H1 (cell line): ENCODE results near the gene GLG1. TPM values are rescaled to one million over a fixed set of nuclear protein-coding genes. Genes with fewer than 3 reads are reported as not detected.

Experiments used
- CTCF ChIA-PET: fragments of 300-600 bp; sonication (Branson Sonifier 250); formaldehyde crosslinking; loops from one replicate; lab custom pipeline; 2021; ENCODE audit not compliant: partially characterized antibody; lab: Charles Lee
- POLR2A ChIA-PET: fragments of 300-600 bp; sonication (Branson Sonifier 250); formaldehyde crosslinking; loops from one replicate; lab custom pipeline; 2021; ENCODE audit warnings: inconsistent platforms; ENCODE audit not compliant: partially characterized antibody; lab: Charles Lee
- DNase-seq, 2 experiments: peaks; one replicate each; pipeline versions ENCODE4 v3.0.0 to v3.0.0-alpha.2; 2010 to 2022; ENCODE audit warnings: low spot score in 2 of 2, low read depth in 1 of 2, mixed read lengths in 1 of 2
- FAIRE-seq: peaks from 2 replicates; lab custom pipeline; 2011; peaks lifted over from hg19 to GRCh38; lab: Jason Lieb, UNC
- H2AFZ ChIP-seq: 2 replicates; pipeline ENCODE4 v1.8.1; 2012; ENCODE audit warnings: low read length, inconsistent platforms
- H2AK5ac ChIP-seq: 2 replicates; pipeline ENCODE4 v1.6.1; 2013; ENCODE audit warnings: low read depth, low read length
- H2BK120ac ChIP-seq: replicated peaks from 2 replicates; pipeline ENCODE3; 2013; ENCODE audit warnings: low read depth, low read length, inconsistent platforms
- H2BK12ac ChIP-seq: 2 replicates; pipeline ENCODE4 v1.6.1; 2013; ENCODE audit warnings: low read depth, low read length
- H2BK15ac ChIP-seq: 2 replicates; pipeline ENCODE4 v1.6.1; 2013; ENCODE audit warnings: low read length
- H2BK20ac ChIP-seq: 2 replicates; pipeline ENCODE4 v1.6.1; 2013; ENCODE audit warnings: low read length
- H2BK5ac ChIP-seq: 2 replicates; pipeline ENCODE4 v1.6.1; 2013; ENCODE audit warnings: low read depth, low read length
- H3K14ac ChIP-seq: 2 replicates; pipeline ENCODE4 v1.6.1; 2013; ENCODE audit warnings: inconsistent platforms; ENCODE audit not compliant: insufficient read length
- H3K18ac ChIP-seq: 2 replicates; pipeline ENCODE4 v1.6.1; 2013; ENCODE audit warnings: low read length; ENCODE audit errors: extremely low read depth
- H3K23ac ChIP-seq: 2 replicates; pipeline ENCODE4 v1.6.1; 2013; ENCODE audit warnings: inconsistent platforms; ENCODE audit not compliant: insufficient read length
- H3K23me2 ChIP-seq: 2 replicates; pipeline ENCODE4 v1.6.1; 2013; ENCODE audit warnings: low read depth, low read length
- H3K27ac ChIP-seq: 2 replicates; pipeline ENCODE4 v1.6.1; 2011; ENCODE audit warnings: low read depth, low read length, inconsistent platforms
- H3K27me3 ChIP-seq, 4 experiments: replicated peaks in 1 of 4; 1 replicate in 1 of 4; 2 replicates in 3 of 4; pipeline versions ENCODE4 v1.6.1 to v1.8.1; 2011 to 2013; ENCODE audit warnings: low read length in 3 of 4, mild to moderate bottlenecking in 3 of 4, inconsistent platforms in 2 of 4, mixed read lengths in 2 of 4, moderate library complexity in 1 of 4; ENCODE audit not compliant: control insufficient read depth in 3 of 4, insufficient read depth in 3 of 4; ENCODE audit errors: extremely low read depth in 1 of 4
- H3K36me3 ChIP-seq, 4 experiments: 2 replicates each; pipeline versions ENCODE4 v1.6.1 to v1.8.1; 2011 to 2013; ENCODE audit warnings: mild to moderate bottlenecking in 4 of 4, low read length in 3 of 4, moderate library complexity in 2 of 4, control low read depth in 1 of 4, inconsistent platforms in 1 of 4; ENCODE audit not compliant: insufficient read depth in 4 of 4, control insufficient read depth in 2 of 4
- H3K4ac ChIP-seq: replicated peaks from 2 replicates; pipeline ENCODE3; 2013; ENCODE audit warnings: low read length, low read depth, mixed read lengths, inconsistent platforms; ENCODE audit not compliant: insufficient read length
- H3K4me1 ChIP-seq, 4 experiments: replicated peaks in 1 of 4; 1 replicate in 1 of 4; 2 replicates in 3 of 4; pipeline versions ENCODE4 v1.6.1 to v1.8.1; 2011 to 2013; ENCODE audit warnings: low read length in 3 of 4, inconsistent platforms in 2 of 4, mixed read lengths in 1 of 4; ENCODE audit not compliant: insufficient read depth in 4 of 4, control insufficient read depth in 3 of 4
- H3K4me2 ChIP-seq, 2 experiments: 2 replicates each; pipeline versions ENCODE4 v1.6.1 to v1.8.1; 2011 to 2013; ENCODE audit warnings: low read depth in 2 of 2, low read length in 2 of 2, control low read depth in 1 of 2, inconsistent platforms in 1 of 2, mild to moderate bottlenecking in 1 of 2; ENCODE audit not compliant: insufficient read depth in 1 of 2
- H3K4me3 ChIP-seq, 4 experiments: fragments of 200-600, 300-600 bp in 1 of 4; sonication (generic), shearing (Covaris generic), sonication (Bioruptor Twin) in 1 of 4; 2 replicates each; pipeline versions ENCODE4 v1.5.1 to v1.8.1; 2011 to 2016; ENCODE audit warnings: low read length in 4 of 4, low read depth in 3 of 4, control low read depth in 2 of 4, inconsistent platforms in 2 of 4, mild to moderate bottlenecking in 2 of 4, mixed read lengths in 1 of 4, moderate library complexity in 1 of 4; ENCODE audit not compliant: insufficient read depth in 2 of 4; ENCODE audit errors: extremely low read depth in 1 of 4
- H3K56ac ChIP-seq: replicated peaks from 2 replicates; pipeline ENCODE3; 2013; ENCODE audit warnings: low read depth, mild to moderate bottlenecking, mixed read lengths, low read length, inconsistent platforms; ENCODE audit not compliant: insufficient read length
- H3K79me1 ChIP-seq: 2 replicates; pipeline ENCODE4 v1.6.1; 2013; ENCODE audit warnings: low read depth, low read length, control low read depth
- H3K79me2 ChIP-seq, 2 experiments: 2 replicates each; pipeline versions ENCODE4 v1.6.1 to v1.8.1; 2012 to 2013; ENCODE audit warnings: low read length in 2 of 2, mild to moderate bottlenecking in 2 of 2, inconsistent platforms in 1 of 2; ENCODE audit not compliant: insufficient read depth in 2 of 2, control insufficient read depth in 1 of 2
- H3K9ac ChIP-seq, 4 experiments: replicated peaks in 1 of 4; 1 replicate in 1 of 4; 2 replicates in 3 of 4; pipeline versions ENCODE4 v1.6.1 to v1.8.1; 2011 to 2013; ENCODE audit warnings: low read depth in 3 of 4, low read length in 3 of 4, control low read depth in 2 of 4, mild to moderate bottlenecking in 2 of 4, moderate library complexity in 2 of 4, inconsistent platforms in 1 of 4; ENCODE audit errors: extremely low read depth in 1 of 4
- H3K9me3 ChIP-seq, 2 experiments: 2 replicates each; pipeline versions ENCODE4 v1.6.1 to v1.8.1; 2012 to 2013; ENCODE audit warnings: mild to moderate bottlenecking in 2 of 2, moderate library complexity in 2 of 2, control low read depth in 1 of 2, inconsistent platforms in 1 of 2, low read depth in 1 of 2, low read length in 1 of 2, mixed read lengths in 1 of 2; ENCODE audit not compliant: insufficient read depth in 2 of 2
- H4K20me1 ChIP-seq, 2 experiments: replicated peaks in 1 of 2; 2 replicates each; pipeline versions ENCODE3 to v1.8.1; 2011 to 2013; ENCODE audit warnings: inconsistent platforms in 2 of 2, low read length in 2 of 2, mild to moderate bottlenecking in 1 of 2; ENCODE audit not compliant: insufficient read depth in 2 of 2, control insufficient read depth in 1 of 2
- H4K5ac ChIP-seq: 2 replicates; pipeline ENCODE4 v1.6.1; 2013; ENCODE audit warnings: low read length, low read depth, mixed read lengths, inconsistent platforms; ENCODE audit not compliant: insufficient read length
- H4K8ac ChIP-seq: 2 replicates; pipeline ENCODE4 v1.8.0; 2013; ENCODE audit warnings: mild to moderate bottlenecking, moderate library complexity, low read length, inconsistent platforms; ENCODE audit not compliant: insufficient read depth; ENCODE audit errors: extremely low read depth
- H4K91ac ChIP-seq: replicated peaks from 2 replicates; pipeline ENCODE3; 2013; ENCODE audit warnings: low read length, mixed read lengths, inconsistent platforms; ENCODE audit not compliant: insufficient read length
- BRCA1 ChIP-seq: IDR thresholded peaks from 2 replicates; pipeline ENCODE4 v1.6.1; 2012; ENCODE audit warnings: low read depth, low read length, improper control_type of control experiment
- CTCF ChIP-seq, 3 experiments: IDR thresholded peaks; 1 replicate in 2 of 3; 2 replicates in 1 of 3; pipeline versions ENCODE4 v1.5.1 to v1.6.1; 2011; ENCODE audit warnings: low read length in 3 of 3, mild to moderate bottlenecking in 3 of 3, inconsistent platforms in 2 of 3, low read depth in 1 of 3, moderate library complexity in 1 of 3; ENCODE audit not compliant: insufficient read depth in 1 of 3; ENCODE audit errors: control extremely low read depth in 1 of 3
- GABPA ChIP-seq: IDR thresholded peaks from 2 replicates; pipeline ENCODE4 v1.6.1; 2011; ENCODE audit warnings: mild to moderate bottlenecking, low read length, moderate library complexity, borderline replicate concordance; ENCODE audit not compliant: insufficient read depth
- HDAC6 ChIP-seq: IDR thresholded peaks from one replicate; pipeline ENCODE4 v1.7.1; 2012; ENCODE audit warnings: low read depth, mild to moderate bottlenecking, inconsistent platforms, low read length, moderate library complexity
- RBBP5 ChIP-seq: IDR thresholded peaks from 2 replicates; pipeline ENCODE4 v1.7.1; 2012; ENCODE audit warnings: low read depth, mild to moderate bottlenecking, inconsistent platforms, low read length, moderate library complexity, borderline replicate concordance
- SIX5 ChIP-seq: IDR thresholded peaks from 2 replicates; pipeline ENCODE4 v1.6.1; 2011; ENCODE audit warnings: mild to moderate bottlenecking, low read depth, low read length
- WGBS, 2 experiments: shearing (Covaris generic) in 1 of 2; methylation state at CpG; one replicate each; pipeline versions ENCODE4 v1.1.6 to v1.1.7; 2013 to 2015; ENCODE audit warnings: low lambda C conversion rate in 2 of 2, mixed read lengths in 2 of 2, inconsistent platforms in 1 of 2, low coverage in 1 of 2, missing lambda C conversion rate in 1 of 2; ENCODE audit not compliant: insufficient replicate concordance in 2 of 2, insufficient coverage in 1 of 2, insufficient read length in 1 of 2; ENCODE audit errors: extremely low coverage in 1 of 2, missing lambda C conversion rate in 1 of 2; 5-methylcytosine and 5-hydroxymethylcytosine counted together
- polyA plus RNA-seq, 7 experiments: library from polyadenylated mRNA; depleted of rRNA in 3 of 7; stranded (reverse) in 5 of 7; unstranded in 2 of 7; fragments of >200 nt in 5 of 7; fragments of 200-250 nt in 2 of 7; gene quantifications; 1 replicate in 5 of 7; 2 replicates in 1 of 7; 4 replicates in 1 of 7; pipeline versions ENCODE4 v1.2.1 to v1.2.3, GENCODE V29; 2011 to 2013; ENCODE audit warnings: missing spikeins in 2 of 7, mixed read lengths in 2 of 7
- total RNA-seq: library from RNA; stranded (reverse); fragmentation: NEBNext Ultra II Directional; extraction: Animal tissue kit (Norgen Biotek cat#: 25700); gene quantifications from 2 replicates; pipeline ENCODE4 v1.2.1, GENCODE V29; 2021

Gene GLG1
- total and polyA plus RNA-seq, 2 of the 8 experiments (the other 6 are each of a cell fraction or from before 2014, with no cell fraction given): 53.4 to 139 TPM

- no peaks in the 10 kb centered on the region for H3K27me3 ChIP-seq
- H2AK5ac ChIP-seq: no peak overlapping the region
- no peak overlapping the region for H3K4me2 ChIP-seq
- H4K5ac ChIP-seq: no peak overlapping the region
- H3K36me3 ChIP-seq: peaks cover 23 to 72% (median 61%) of the 10 kb centered on the region in 4 experiments
- FAIRE-seq (no peak), DNase-seq (no peak)
- H4K91ac ChIP-seq: no peak overlapping the region
- H3K4ac ChIP-seq: no peak overlapping the region
- H2BK5ac ChIP-seq: no peak overlapping the region
- no peak overlapping the region for H2BK20ac ChIP-seq
- H3K23ac ChIP-seq: no peak overlapping the region
- H3K56ac ChIP-seq: no peak overlapping the region
- no peak overlapping the region for H3K4me3 ChIP-seq
- no peak overlapping the region for H4K8ac ChIP-seq
- no peak overlapping the region for H2BK120ac ChIP-seq
- no peak overlapping the region for H2BK12ac ChIP-seq
- H2BK15ac ChIP-seq: no peak overlapping the region
- H3K9ac ChIP-seq: no peak overlapping the region
- H3K79me1 ChIP-seq: no peaks in the 10 kb centered on the region
- no peaks in the 10 kb centered on the region for H3K9me3 ChIP-seq
- no peak for TF ChIP-seq BRCA1
- TF ChIP-seq RBBP5: no peak
- no peak for TF ChIP-seq SIX5
- TF ChIP-seq HDAC6: no peak
- no peak for TF ChIP-seq GABPA
- peak in 1 of 3 experiments; percentile 6; a peak in 1 of 4 replicates for TF ChIP-seq CTCF (IDR thresholded peaks at IDR 0.05; ENCODE audit: control extremely low read depth in 1 of 3, insufficient read depth in 1 of 3, low read depth in 1 of 3, low read length in 3 of 3)
- H3K27ac ChIP-seq: no peak overlapping the region
- 93% methylated on average over 5 of the region's 6 CpGs; no CpG with 5 or more reads in 1 of the 2 experiments for WGBS, 2 experiments
- CTCF ChIA-PET: interaction anchor here (1.1 to 2.8 kb wide), 2 partner anchors 9 to 155 kb away, joined by 3 to 12 read pairs; no protein-coding TSS in a partner anchor
- no peak overlapping the region for H3K18ac ChIP-seq
- H4K20me1 ChIP-seq: no peaks in the 10 kb centered on the region
- no peaks in the 10 kb centered on the region for H3K23me2 ChIP-seq
- H2AFZ ChIP-seq: no peak overlapping the region
- no peak overlapping the region for H3K14ac ChIP-seq
- no peaks in the 10 kb centered on the region for H3K79me2 ChIP-seq
- POLR2A ChIA-PET: no interaction called here
- no peaks in the 10 kb centered on the region for H3K4me1 ChIP-seq
Observed at GRCh38 chr16:74469946-74470478, 136.9 kb downstream of the GLG1 start.
